IPS-20b (cell line): ENCODE measurements around the gene TCEA3.

ENCODE experiments used
- H3K27ac ChIP-seq: one replicate; pipeline ENCODE4 v1.5.1; 2013; ENCODE audit warnings: low read length
- H3K27me3 ChIP-seq: 2 replicates; pipeline ENCODE4 v1.6.1; 2013; ENCODE audit warnings: mild to moderate bottlenecking, low read length, inconsistent platforms; ENCODE audit not compliant: insufficient read depth
- H3K36me3 ChIP-seq: 2 replicates; pipeline ENCODE4 v1.6.1; 2013; ENCODE audit warnings: low read depth, mild to moderate bottlenecking, inconsistent platforms, low read length, moderate library complexity; ENCODE audit not compliant: insufficient read depth
- H3K4me1 ChIP-seq: 2 replicates; pipeline ENCODE4 v1.6.1; 2013; ENCODE audit warnings: mild to moderate bottlenecking, control low read depth, inconsistent platforms, low read length, moderate library complexity; ENCODE audit not compliant: insufficient read depth
- H3K4me3 ChIP-seq: 2 replicates; pipeline ENCODE4 v1.5.1; 2013; ENCODE audit warnings: mild to moderate bottlenecking, low read length, inconsistent platforms
- H3K9ac ChIP-seq: 2 replicates; pipeline ENCODE4 v1.6.1; 2013; ENCODE audit warnings: low read depth, mild to moderate bottlenecking, inconsistent platforms, low read length, moderate library complexity
- H3K9me3 ChIP-seq: 2 replicates; pipeline ENCODE4 v1.6.1; 2013; ENCODE audit warnings: mild to moderate bottlenecking, low read depth, low read length, inconsistent platforms; ENCODE audit not compliant: insufficient read depth

The TCEA3 gene

GRCh38 chr1:23427550-23427949 is 3.0 kb upstream of the TCEA3 start:
- Histone ChIP-seq H3K9ac (no peak overlapping the region), H3K4me1 (peaks cover 4% of the 10 kb centered on the region; the same call in 1 of the 2 replicates), H3K36me3 (peaks cover 37% of the 10 kb centered on the region), H3K9me3 (no peaks in the 10 kb centered on the region), H3K27me3 (peaks cover 67% of the 10 kb centered on the region), H3K27ac (no peak overlapping the region), H3K4me3 (no peak overlapping the region)

GRCh38 chr1:23426828-23427227 is 2.3 kb upstream of the TCEA3 start:
- H3K27ac ChIP-seq = no peak overlapping the region
- H3K4me1 ChIP-seq = peaks cover 4% of the 10 kb centered on the region; the same call in 1 of the 2 replicates
- peaks cover 32% of the 10 kb centered on the region for H3K36me3 ChIP-seq
- peaks cover 75% of the 10 kb centered on the region for H3K27me3 ChIP-seq
- H3K9me3 ChIP-seq = no peaks in the 10 kb centered on the region
- no peak overlapping the region for H3K4me3 ChIP-seq
- H3K9ac ChIP-seq = no peak overlapping the region

GRCh38 chr1:23425193-23425494 is 596 bp upstream of the TCEA3 start:
- Histone ChIP-seq H3K4me3 (peak overlapping the region; percentile 50; the same call in 1 of the 2 replicates), H3K27ac (no peak overlapping the region), H3K9ac (no peak overlapping the region), H3K36me3 (peaks cover 16% of the 10 kb centered on the region), H3K9me3 (no peaks in the 10 kb centered on the region), H3K27me3 (peaks cover 91% of the 10 kb centered on the region), H3K4me1 (peaks cover 4% of the 10 kb centered on the region; the same call in 1 of the 2 replicates)

GRCh38 chr1:23423415-23424292 is 894 bp downstream of the TCEA3 start:
- no peak overlapping the region for H3K27ac ChIP-seq
- H3K4me3 ChIP-seq = peak overlapping the region; percentile 51
- peaks cover 100% of the 10 kb centered on the region for H3K27me3 ChIP-seq

DNA sequence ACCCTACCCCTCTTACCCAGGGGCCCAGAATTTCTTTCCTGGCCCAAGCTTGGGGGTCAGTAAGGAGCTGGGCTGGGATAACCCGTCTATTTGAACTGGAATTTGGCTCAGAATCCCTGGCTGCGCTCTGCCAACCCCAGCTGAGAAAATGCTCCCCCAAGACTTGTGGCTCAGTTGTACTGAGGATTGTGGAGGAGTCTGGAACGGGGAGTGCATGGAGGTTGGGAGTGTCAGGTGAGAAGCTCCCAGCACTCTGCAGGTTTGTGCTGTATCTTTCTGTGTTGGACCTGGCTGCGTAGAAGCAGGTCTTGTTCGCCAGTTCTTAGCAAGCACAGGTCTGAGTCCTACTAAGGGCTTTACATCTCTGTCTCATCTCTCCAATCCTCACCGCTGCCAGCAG is 1.6 kb downstream of the TCEA3 start:
- Histone ChIP-seq H3K9me3 (no peaks in the 10 kb centered on the region), H3K9ac (no peak overlapping the region), H3K4me1 (peaks cover 4% of the 10 kb centered on the region; the same call in 1 of the 2 replicates), H3K27me3 (peaks cover 100% of the 10 kb centered on the region), H3K36me3 (peaks cover 4% of the 10 kb centered on the region; the same call in 1 of the 2 replicates), H3K4me3 (no peak overlapping the region), H3K27ac (no peak overlapping the region)

More at GRCh38 chr1:23423415-23424292, 894 bp downstream of the TCEA3 start:
- H3K9me3 ChIP-seq = no peaks in the 10 kb centered on the region
- peaks cover 4% of the 10 kb centered on the region; the same call in 1 of the 2 replicates for H3K4me1 ChIP-seq
- peaks cover 4% of the 10 kb centered on the region; the same call in 1 of the 2 replicates for H3K36me3 ChIP-seq
- H3K9ac ChIP-seq = no peak overlapping the region

GRCh38 chr1:23422241-23422877 is 2.2 kb downstream of the TCEA3 start:
- Histone ChIP-seq H3K9ac (no peak overlapping the region), H3K27ac (no peak overlapping the region), H3K9me3 (no peaks in the 10 kb centered on the region), H3K4me3 (no peak overlapping the region), H3K36me3 (peaks cover 4% of the 10 kb centered on the region; the same call in 1 of the 2 replicates), H3K27me3 (peaks cover 100% of the 10 kb centered on the region), H3K4me1 (peaks cover 4% of the 10 kb centered on the region; the same call in 1 of the 2 replicates)

DNA sequence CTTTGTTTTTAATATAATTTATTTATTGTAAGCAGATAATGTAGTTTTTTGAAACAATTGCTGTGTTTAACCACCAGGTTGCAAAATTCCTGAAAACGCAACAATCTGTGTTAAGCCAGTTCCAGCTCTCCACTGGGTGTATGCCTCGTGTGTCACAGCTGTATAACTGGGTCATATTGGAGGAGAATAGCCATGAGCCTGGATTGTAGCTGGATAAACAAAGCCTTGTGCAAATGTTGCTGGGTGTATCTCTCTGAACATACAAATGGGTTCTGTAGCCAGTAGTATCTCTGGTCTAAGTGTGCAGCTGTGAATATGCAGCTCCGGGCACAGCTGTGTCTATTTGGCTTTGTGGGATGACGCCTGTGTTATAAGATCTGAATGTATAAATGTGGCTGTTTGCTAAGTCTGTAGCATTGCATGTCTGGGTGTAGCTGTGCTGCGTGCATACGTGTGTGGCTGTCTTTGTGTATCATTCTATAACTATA is 2.8 kb downstream of the TCEA3 start:
- peaks cover 100% of the 10 kb centered on the region for H3K27me3 ChIP-seq
- no peak overlapping the region for H3K4me3 ChIP-seq
- H3K36me3 ChIP-seq = peaks cover 4% of the 10 kb centered on the region; the same call in 1 of the 2 replicates
- peaks cover 4% of the 10 kb centered on the region; the same call in 1 of the 2 replicates for H3K4me1 ChIP-seq
- no peaks in the 10 kb centered on the region for H3K9me3 ChIP-seq
- no peak overlapping the region for H3K9ac ChIP-seq
- no peak overlapping the region for H3K27ac ChIP-seq

GRCh38 chr1:23421343-23421742 is 3.2 kb downstream of the TCEA3 start:
- peaks cover 100% of the 10 kb centered on the region for H3K27me3 ChIP-seq
- no peak overlapping the region for H3K27ac ChIP-seq
- peaks cover 3% of the 10 kb centered on the region; the same call in 1 of the 2 replicates for H3K36me3 ChIP-seq

DNA sequence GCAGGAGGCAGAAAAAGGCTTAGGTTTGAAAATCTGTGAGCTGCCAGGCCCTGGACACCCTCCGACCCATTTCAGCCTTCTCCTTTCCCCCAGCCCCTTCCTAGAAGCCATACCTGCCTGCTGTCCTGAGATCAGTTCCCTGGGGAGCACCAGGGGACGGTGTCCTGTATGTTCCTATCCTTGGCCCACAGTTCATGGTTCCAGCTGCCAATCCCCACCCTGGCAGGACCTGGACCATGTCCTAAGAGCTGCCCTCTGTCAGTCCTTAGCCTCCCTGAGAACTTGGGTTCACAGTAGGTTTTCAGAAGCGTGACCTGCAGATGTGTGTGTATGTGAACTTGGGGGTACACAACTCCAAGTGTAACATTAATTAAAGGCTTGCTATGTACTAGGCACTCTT is 3.8 kb downstream of the TCEA3 start:
- Histone ChIP-seq H3K4me3 (no peak overlapping the region), H3K9me3 (no peaks in the 10 kb centered on the region), H3K36me3 (no peaks in the 10 kb centered on the region), H3K9ac (no peak overlapping the region), H3K27me3 (peaks cover 100% of the 10 kb centered on the region), H3K27ac (no peak overlapping the region), H3K4me1 (peaks cover 4% of the 10 kb centered on the region; the same call in 1 of the 2 replicates)

More at GRCh38 chr1:23421343-23421742, 3.2 kb downstream of the TCEA3 start:
- H3K9ac ChIP-seq = no peak overlapping the region
- no peaks in the 10 kb centered on the region for H3K9me3 ChIP-seq
- H3K4me3 ChIP-seq = no peak overlapping the region
- H3K4me1 ChIP-seq = peaks cover 4% of the 10 kb centered on the region; the same call in 1 of the 2 replicates

DNA sequence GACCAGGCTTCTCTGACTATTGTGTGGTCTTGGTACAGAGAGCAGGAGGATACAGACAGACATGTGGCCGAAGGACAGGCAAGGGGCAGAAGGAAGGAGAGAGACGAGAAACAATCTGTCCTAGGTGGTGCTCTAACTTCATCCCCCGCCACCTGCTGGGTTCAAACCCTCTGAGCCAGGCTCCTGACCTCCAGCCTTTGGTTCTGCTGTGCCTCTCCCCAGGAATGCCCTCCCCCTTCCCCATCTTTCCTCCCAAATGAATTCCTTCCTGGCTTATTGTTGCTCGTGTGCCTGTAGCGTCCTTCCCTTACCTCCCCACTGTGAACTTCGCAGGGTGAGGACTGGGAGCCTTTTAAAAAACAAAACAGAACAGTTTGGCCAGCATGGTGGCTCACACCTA is 5.4 kb downstream of the TCEA3 start:
- H3K9ac ChIP-seq = no peak overlapping the region
- no peaks in the 10 kb centered on the region for H3K9me3 ChIP-seq
- H3K4me3 ChIP-seq = no peak overlapping the region
- H3K27me3 ChIP-seq = peaks cover 100% of the 10 kb centered on the region
- H3K27ac ChIP-seq = no peak overlapping the region
- no peaks in the 10 kb centered on the region for H3K4me1 ChIP-seq
- H3K36me3 ChIP-seq = no peaks in the 10 kb centered on the region

GRCh38 chr1:23417570-23417969 is 7.0 kb downstream of the TCEA3 start:
- no peak overlapping the region for H3K4me3 ChIP-seq
- no peak overlapping the region for H3K27ac ChIP-seq
- peaks cover 92% of the 10 kb centered on the region for H3K27me3 ChIP-seq
- H3K36me3 ChIP-seq = no peaks in the 10 kb centered on the region
- no peaks in the 10 kb centered on the region for H3K9me3 ChIP-seq
- H3K4me1 ChIP-seq = no peaks in the 10 kb centered on the region
- H3K9ac ChIP-seq = no peak overlapping the region
